Lung microvascular endothelial cell (primary cell): ENCODE results near the gene SLC8A3. TPM values are rescaled to one million over a fixed set of nuclear protein-coding genes. Genes with fewer than 3 reads are reported as not detected.

Experiments used
- DNase-seq, 2 donors: peaks; one replicate each; pipeline versions ENCODE4 v3.0.0 to v3.0.0-alpha.2; 2010; ENCODE audit warnings: low read depth in 2 of 2
- total RNA-seq: library from RNA; depleted of rRNA; stranded (reverse); fragments of >200 nt; gene quantifications from 2 replicates; pipeline ENCODE4 v1.2.1, GENCODE V29; 2014

SLC8A3 gene
- total RNA-seq, 1 donor from 2014 or later: 0.60 TPM

- no peak for DNase-seq
Observed at GRCh38 chr14:70002589-70003346, 186.0 kb downstream of the SLC8A3 start.

- DNase-seq: no peak
Observed at GRCh38 chr14:70000601-70001000, 188.2 kb downstream of the SLC8A3 start.

GRCh38 chr14:69999261-69999674 is 189.5 kb downstream of the SLC8A3 start:
- DNase-seq: peak; percentile 52 to 98

GRCh38 chr14:69997849-69998248 is 190.9 kb downstream of the SLC8A3 start:
- DNase-seq: peak; percentile 74 to 93

- DNase-seq: peak in 1 of 2 donors; percentile 89
Observed at GRCh38 chr14:69996216-69996615, 192.5 kb downstream of the SLC8A3 start.

Other genes with a start within 250 kb of the SLC8A3 start
- 40.3 and 41.1 TPM in 2 replicates for gene COX16, start 170.7 kb upstream of the SLC8A3 start, total RNA-seq
- gene SYNJ2BP, start 228.1 kb upstream of the SLC8A3 start, total RNA-seq: 13.9 and 18.7 TPM in 2 replicates